ENCODE results near the gene SENP2. TPM values are rescaled to one million over a fixed set of nuclear protein-coding genes. Genes with fewer than 3 reads are reported as not detected.

Gene SENP2
- polyA plus RNA-seq = 14.6 and 27.1 TPM in 2 replicates

DNA sequence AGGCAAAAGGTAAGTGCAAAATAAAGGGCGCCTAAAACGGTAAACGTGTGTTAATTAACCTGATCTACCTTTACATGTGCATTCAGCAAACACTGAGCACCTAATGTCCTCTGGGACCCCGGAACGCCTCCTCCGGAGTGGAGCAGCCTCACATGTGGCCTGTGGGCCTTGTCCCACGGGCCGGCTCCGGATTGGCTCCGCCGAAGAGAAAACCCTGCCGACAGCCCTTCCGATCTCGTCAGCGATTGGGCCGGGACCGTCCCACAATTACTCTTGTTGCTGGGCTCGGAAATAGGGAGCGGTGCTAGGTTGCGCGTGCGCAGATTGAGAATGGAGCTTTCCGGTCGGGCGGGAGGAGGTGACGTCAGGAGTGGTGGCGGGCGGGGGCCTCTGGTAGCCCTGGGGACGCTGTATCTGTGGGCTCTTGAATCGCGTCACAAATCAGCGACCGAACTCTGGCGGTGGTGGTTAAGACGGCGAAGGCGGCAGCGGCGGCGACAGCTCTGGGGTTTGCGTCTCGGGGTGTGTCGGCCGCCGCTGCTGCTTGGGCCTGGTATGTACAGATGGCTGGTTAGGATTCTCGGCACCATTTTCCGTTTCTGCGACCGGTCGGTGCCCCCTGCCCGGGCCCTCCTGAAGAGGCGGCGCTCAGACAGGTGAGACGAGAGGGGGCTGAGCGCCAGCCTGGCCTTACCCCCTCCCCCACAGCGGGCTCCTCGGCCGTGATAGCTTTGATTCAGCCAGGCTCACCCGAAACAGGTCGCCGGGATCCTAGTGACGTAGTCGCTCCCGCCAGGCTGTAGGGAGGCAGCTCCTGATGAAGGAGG is at the start of gene SENP2:
TSS of gene SENP2 (plus strand) at position 437 of the 827 bp plus-strand sequence. CDS start at position 556, 119 bp downstream.

DNA sequence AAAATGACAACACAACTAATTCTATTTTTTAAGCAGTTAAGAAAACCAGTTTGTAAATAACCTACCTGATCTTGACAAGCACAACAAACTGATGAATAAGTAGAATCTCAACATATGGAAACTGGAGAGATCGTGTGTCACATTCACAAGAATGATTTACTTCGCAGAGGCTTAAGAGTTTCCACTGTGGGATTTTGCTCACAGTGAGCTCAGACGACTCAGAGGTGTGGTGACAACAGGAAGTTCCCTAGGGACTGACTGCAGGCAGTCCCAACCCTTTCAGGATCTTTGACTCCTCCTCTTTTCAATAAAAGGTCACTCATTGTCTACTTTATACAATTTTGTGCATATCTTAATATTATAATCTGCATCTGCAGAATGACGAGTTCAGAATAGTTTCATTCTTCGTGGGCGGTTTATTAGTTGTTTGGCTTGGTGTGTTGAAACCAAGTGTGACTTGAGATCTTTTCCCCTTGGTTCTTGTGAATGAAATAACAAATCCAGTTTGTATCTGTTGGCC is 33.7 kb upstream of the SENP2 start, which contains the start of gene LIPH:
TSS of gene LIPH (minus strand) at position 231 of the 520 bp plus-strand sequence. CDS start at position 114, 117 bp downstream.

Other genes starting within 250 kb of the SENP2 start
- gene MAP3K13, start 223.2 kb upstream of the SENP2 start, polyA plus RNA-seq = 107 and 142 TPM in 2 replicates
- 65.7 and 79.0 TPM in 2 replicates for gene TMEM41A, start 87.3 kb upstream of the SENP2 start, polyA plus RNA-seq
- 0.28 and 0.52 TPM in 2 replicates for gene LIPH, start 33.7 kb upstream of the SENP2 start, polyA plus RNA-seq
- 0.31 TPM in 1 of 2 replicates, not detected in the other for gene IGF2BP2, start 238.7 kb downstream of the SENP2 start, polyA plus RNA-seq

Data from Purkinje cell (primary cell).